Gastroesophageal sphincter (tissue), 3 donors: Measurements from ENCODE around the gene FAIM.

Experiments used
- EP300 ChIP-seq: sonication (generic); formaldehyde crosslinking; IDR thresholded peaks from one replicate; pipeline ENCODE4 v1.6.1; 2017; ENCODE audit warnings: antibody characterized with exemption, mild to moderate bottlenecking
- POLR2AphosphoS5 ChIP-seq: sonication (generic); formaldehyde crosslinking; IDR thresholded peaks from one replicate; pipeline ENCODE4 v1.6.1; 2017; ENCODE audit warnings: antibody characterized with exemption
- TF ChIP-seq, protein P1 (sequence below), 4 experiments: fragments of 200-600 bp in 2 of 4; fragments of 450-650 bp in 2 of 4; sonication (generic) in 1 of 4; IDR thresholded peaks; one replicate each; pipeline ENCODE4 v1.5.1; 2017 to 2019; ENCODE audit warnings: antibody characterized with exemption in 4 of 4, mild to moderate bottlenecking in 2 of 4, moderate library complexity in 2 of 4

DNA sequence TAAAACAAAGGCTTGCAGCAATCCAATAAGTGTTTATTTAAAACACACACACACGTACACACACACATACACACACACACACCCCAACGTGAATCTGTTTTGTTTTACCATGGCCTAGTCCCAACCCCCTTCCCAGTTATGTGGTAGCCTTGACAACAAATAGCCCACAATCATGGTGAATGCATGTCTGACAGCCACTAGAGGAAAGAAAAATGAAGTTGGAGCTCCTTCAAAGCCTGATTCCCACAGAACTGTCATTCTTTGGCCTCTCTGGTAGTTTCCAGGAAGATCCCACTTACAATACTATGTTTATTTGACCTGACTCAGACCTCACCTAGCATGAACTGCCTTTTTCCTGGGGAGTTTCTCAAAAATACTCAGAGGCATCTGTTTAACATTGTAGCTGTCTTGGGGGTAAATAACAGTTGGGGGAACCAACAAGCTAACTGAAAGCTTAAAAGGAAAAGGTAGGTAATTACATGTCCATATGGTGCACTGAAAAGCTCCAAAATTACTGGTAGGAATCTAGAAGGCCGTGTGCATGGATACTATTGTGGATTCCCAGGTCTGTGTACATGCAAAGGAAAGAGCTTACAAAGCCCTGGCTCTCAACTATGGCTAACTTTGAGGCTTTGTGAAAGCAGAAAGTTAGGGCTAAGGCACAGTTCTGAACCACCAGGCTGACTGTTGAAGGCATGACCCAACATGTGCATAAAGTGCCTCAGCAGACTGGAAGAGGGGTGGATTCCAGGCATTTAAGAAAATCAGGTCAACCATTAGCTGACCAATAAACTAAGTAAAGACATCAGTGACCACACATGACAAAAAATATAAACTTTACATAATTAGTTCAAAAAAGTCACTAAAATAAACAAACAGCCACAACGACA, 65.3 kb downstream of the FAIM start:
- TF ChIP-seq, protein P1, sequence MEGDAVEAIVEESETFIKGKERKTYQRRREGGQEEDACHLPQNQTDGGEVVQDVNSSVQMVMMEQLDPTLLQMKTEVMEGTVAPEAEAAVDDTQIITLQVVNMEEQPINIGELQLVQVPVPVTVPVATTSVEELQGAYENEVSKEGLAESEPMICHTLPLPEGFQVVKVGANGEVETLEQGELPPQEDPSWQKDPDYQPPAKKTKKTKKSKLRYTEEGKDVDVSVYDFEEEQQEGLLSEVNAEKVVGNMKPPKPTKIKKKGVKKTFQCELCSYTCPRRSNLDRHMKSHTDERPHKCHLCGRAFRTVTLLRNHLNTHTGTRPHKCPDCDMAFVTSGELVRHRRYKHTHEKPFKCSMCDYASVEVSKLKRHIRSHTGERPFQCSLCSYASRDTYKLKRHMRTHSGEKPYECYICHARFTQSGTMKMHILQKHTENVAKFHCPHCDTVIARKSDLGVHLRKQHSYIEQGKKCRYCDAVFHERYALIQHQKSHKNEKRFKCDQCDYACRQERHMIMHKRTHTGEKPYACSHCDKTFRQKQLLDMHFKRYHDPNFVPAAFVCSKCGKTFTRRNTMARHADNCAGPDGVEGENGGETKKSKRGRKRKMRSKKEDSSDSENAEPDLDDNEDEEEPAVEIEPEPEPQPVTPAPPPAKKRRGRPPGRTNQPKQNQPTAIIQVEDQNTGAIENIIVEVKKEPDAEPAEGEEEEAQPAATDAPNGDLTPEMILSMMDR (IDR thresholded peaks at IDR 0.05), result no peak
- no peak for TF ChIP-seq POLR2AphosphoS5
- TF ChIP-seq EP300, result no peak
